NCI-H1417 (cell line): ENCODE results near the gene HAO2.

ENCODE experiments used
- DNase-seq, 3 experiments: peaks; one replicate each; lab custom pipeline; 2025; lab: John Stamatoyannopoulos, UW

HAO2 gene

DNA sequence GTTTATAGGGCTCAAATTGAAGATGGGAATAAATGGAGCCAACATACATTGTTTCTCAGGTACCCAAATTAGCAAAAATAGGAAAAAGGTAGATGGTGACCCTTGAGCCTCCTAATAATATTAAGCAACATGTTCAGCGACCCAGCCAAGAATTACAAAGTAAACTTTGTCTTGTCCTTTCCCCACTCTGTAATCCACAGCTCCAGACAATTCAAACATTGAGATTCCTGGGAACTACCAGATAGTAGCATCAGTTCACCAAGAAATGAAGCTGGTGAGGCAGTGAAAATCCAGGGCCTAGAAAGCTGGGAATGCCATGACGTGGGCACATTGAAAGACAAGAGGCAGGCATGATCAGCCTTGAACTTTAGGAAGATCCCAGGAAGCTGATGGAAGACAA lies 11.7 kb downstream of the HAO2 start:
- DNase-seq = no peak

DNA sequence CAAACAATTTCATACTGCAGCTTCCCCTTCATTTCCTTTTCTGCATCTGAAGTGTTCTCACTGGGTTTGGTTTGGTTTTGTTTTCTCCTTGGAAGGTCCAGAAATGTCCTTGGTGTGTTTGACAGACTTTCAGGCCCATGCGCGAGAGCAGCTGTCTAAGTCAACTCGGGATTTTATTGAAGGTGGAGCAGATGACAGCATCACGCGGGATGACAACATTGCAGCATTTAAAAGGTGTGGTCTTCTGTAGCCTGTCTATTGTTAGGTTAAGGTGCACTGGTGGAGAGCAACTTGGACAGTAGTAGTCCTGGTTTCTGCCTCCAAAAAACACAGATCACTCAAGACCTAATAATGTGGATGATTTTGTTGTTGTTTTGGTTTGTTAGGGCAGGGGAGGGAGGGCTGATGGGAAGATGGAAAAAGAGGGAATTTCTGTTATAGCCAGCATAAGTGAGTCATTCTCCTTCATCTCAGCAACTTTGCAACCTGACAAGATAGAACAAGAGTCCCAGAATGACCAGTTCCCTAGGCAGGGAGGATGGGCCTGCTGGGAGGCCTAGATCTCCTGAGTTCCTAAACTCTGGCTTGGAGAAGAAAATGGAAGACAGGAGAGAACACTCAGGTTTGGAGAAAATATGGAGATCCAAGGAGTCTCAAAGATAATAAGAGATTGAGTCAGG lies 12.5 kb downstream of the HAO2 start:
- DNase-seq = no peak

DNA sequence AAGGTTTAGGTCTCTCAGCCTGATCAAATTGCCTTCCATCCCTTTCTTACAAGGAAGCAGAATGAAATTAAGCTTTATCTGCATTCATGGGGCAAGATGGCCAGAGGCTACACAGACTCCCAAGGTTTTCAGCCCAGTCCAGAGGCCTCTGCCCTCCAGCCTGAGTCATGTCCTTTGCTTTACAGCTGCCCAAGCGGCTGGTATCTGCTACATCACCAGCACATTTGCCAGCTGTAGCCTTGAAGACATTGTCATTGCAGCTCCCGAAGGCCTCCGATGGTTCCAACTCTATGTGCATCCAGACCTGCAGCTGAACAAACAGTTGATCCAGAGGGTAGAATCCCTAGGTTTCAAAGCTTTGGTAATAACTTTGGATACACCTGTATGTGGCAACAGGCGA lies 16.0 kb downstream of the HAO2 start:
- DNase-seq = no peak

DNA sequence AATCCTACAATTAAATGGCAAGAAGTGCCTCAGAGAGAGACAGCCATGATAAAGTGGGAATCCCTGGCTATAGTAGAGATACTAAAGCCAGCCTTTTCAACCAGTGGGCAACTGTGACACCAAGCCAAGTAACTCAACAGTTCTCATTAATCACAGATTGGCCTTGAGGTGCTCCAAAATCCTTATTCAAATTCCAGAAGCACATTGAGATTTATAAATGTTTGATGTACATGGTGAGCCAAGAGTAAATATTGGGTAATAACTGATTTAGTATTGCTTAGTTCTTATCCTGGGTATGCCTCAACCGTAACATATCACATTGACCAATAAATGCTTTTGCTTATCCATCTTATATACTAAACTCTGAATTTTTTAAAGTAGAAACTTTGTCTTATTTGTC lies 17.1 kb downstream of the HAO2 start:
- DNase-seq = no peak

DNA sequence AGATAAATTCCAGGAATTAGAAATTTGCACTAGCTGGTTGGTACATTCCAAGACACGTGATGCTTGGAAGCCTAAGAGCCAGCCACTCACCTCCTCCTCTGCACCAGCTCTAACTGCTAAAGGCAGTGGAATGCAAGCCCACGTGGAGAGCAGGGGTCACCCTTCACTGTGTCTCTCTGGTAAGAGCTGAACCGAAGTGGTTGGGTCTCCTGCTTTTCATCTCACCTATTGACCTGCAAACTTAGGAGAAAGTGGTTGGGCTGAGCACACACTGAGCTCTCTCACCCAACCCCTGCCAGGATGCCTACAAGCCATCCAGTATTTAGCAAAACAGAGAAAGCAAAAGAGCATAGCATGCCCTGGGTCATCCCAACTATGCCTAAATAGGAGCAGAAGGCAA lies 19.3 kb downstream of the HAO2 start:
- no peak for DNase-seq

DNA sequence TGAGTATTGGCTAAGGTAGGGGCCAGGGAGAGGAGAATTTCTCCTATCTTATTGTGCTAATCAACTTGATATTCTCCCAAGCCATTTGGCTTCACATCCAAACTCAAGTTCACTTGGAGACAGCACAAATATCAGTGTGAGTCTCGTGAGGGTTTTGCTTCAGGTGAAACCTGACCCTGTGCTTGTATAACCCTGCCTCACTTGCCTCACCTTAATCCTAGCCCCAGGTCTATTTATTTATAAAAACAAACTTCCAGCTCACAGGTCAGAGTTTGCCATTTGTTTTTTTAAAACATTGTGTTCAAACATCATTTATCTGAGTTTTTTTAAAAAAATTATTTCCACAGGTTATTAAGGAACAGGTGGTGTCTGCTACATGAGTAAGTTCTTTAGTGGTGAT lies 19.9 kb downstream of the HAO2 start:
- no peak for DNase-seq

DNA sequence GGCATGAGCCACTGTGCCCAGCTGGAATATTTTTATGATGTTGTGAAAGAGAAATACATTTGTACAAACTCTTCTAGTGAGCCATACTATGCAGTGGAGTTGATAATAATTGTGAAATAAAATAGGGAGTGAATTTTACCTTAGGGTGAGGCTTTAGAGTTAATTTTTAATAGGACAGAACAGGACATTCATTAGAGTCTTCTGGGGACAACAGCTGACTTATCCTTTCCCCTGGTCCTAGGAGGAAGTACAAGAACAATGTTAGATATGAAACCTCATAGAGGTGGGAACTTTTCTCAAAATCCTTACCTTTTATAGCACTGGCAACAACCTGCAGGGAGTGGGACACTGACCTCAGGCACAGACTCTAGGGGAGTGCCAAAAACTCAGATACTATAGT lies 21.9 kb downstream of the HAO2 start:
- no peak for DNase-seq

DNA sequence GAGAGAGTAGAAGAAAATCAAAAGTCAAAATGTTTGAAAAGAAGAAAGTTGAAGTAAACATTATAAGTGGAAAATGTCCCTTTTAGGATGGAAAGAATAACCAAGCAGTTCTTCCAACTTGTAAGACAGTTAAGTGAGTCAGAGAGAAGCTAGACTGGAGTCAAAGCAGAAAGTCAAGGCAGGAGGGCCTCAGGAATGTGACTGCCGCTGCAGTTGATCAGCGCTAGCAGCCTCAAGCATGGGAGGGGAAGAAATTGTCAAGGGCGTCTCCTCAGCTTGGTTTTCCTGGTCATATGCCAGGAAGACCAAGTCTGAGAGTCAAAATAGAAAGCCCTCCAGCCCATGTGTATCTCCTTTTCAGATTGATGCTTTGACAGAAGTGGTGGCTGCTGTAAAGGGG lies 23.2 kb downstream of the HAO2 start:
- no peak for DNase-seq

DNA sequence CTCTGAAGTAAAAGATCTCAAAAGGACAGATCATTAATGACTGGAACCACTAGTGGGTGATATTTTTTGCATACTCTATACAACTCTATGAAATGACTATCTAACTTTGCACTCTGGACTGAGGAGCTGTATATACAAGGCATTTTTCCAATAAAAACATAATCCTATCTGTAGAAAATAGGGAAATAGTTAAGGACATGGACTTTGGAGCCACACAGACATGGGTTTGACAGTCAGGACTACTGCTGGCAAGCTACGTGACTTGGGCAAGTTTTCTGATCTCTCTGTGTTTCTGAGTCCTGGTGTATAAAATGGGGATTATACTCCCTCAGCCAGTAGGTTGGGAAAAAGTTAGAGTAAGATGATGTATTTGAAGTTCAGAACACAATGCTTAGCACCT lies 25.5 kb downstream of the HAO2 start:
- no peak for DNase-seq

DNA sequence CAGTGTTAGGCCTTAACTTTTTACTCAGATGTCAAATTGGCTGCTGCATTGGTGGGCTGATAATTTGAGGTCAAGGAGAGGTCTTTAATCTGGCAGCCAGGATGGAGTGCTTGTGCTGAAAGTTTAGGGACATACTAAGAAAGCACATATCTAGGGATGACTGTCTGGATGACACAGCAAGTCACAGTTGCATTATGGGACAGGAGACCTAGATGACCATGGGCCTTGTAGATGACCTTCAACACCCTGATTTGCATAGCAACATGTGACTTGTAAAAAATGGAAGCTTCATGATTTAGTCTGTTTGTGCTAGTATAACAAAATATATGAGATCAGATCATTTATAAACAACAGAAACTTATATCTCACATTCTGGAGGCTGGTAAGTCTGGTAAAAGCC lies 28.4 kb downstream of the HAO2 start:
- no peak for DNase-seq

DNA sequence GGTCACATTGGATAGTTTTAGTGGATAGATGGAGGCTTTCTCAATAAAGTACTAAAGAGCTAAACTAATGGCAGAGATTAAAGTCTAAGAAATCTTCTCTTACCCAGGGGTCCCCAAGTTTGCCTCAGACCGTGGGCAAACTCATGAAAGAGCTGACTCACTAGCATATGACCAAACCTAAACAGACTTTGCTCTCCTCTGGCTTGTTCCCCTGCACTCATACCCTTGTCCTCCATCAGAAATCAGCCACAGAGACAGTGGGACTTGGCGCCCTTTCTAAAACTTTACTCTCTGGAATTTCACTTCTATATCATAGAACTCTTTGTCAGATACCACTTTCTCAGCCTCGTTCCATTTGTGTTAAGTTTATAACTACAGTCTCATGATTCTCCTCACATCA lies 29.4 kb downstream of the HAO2 start:
- no peak for DNase-seq

DNA sequence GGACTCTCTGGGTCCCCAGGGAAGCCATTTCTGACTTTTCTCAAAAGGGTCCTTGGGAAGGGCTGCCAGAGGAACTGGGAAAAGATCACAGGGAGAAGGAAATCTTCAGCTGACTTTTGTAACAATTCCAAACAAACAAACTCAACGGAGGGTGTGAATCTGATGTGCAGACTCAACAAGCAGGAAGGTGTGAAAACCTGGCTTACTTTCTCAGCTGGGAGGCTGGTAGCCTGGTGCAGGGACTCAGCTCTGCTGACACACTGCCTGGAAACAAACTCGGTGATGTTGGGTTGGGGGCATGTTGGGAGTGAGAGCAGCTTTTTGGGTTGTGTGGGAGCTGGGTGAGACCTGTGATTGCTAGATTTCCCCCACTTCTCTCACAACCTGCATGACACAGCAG lies 36.2 kb downstream of the HAO2 start:
- DNase-seq = no peak

DNA sequence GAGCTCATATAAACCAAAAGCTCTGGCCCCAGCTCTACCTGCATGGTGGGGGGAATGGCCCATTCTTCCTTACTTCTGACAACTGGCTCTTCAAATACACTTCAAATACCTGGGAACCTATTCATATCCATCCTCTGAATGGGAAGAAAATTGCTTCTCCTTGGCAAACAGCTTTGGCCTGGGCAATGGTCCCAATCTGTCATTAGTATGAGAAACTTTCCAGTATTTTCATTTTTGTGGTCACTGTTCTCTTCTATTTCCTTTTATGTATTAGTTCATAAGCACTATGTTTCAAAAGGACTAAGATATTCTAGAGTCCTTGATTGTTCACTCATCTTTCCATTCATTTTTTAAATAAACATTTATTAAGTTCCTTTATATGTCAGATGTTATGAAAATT lies 41.1 kb downstream of the HAO2 start:
- no peak for DNase-seq

DNA sequence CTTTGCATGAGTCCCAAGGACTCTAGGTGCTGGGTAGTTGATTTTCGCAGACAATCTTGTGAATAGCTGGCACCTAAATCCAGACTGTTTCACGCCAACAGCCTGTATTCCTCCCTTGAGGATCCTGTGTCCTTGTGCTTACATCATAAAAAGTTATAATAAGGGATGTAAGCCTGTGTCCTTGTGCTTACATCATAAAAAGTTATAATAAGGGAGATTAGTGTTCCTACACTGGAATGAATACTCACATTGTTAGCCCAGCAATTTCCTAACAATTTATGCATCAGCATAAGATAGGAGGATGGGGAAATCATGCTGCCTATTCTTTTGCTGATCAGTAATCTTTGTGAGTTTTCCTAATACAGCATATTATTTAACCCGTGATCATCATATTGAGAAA lies 42.4 kb downstream of the HAO2 start:
- no peak for DNase-seq

DNA sequence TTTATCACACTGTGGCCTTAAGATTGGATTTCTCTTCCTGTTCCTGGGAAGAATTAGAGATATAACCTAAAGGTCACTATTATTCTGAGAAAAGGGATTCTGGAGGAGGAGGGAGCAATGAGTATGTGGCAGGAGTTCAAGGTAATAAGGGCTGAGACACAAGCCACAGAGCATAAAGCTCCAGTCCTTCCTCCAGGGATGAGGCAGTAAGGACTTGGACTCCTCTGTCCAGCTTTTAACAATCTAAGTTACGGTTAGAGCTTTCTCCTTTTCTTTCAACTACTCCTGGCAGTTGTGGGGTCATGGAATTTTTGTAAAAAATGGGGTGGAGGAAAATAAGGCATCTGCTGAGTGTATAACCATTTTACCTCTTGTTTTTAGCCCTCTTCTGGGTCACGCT lies 46.4 kb downstream of the HAO2 start, which contains the start of gene HSD3B2:
Gene HSD3B2, plus strand, starts transcription at position 201 of the 400 bp plus-strand sequence. CDS start 270 bp downstream, outside the sequence.
- no peak for DNase-seq

DNA sequence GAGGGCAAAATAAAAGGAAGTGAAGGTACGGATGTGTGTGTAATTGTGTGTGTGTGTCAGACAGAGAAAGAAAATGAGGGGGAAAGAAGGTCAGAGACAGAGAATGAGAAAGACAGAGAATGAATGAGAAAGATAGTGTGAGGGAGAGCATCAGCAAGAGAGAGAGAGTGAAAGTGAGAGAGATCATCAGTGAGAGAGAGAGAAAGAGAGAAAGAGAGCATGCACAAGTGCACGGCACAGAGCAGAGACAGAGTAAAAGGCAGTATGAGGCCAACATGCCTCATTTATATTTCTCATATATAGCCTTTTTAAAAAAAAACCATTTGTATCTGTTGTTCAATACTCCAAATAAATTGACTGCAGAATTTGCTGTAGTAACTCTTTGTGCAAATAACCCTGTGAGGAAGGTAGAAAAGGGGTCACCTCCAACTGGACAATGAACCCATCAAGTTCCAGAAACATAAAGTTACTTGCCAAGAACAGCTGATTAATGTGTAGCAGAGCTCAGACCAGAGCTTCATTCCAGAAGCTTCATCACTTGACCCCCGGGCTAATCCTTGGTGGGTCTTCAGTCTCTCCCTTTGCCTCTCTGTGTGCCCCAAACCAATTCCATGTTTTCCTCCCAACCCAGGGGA lies 47.5 kb downstream of the HAO2 start:
- DNase-seq = no peak

DNA sequence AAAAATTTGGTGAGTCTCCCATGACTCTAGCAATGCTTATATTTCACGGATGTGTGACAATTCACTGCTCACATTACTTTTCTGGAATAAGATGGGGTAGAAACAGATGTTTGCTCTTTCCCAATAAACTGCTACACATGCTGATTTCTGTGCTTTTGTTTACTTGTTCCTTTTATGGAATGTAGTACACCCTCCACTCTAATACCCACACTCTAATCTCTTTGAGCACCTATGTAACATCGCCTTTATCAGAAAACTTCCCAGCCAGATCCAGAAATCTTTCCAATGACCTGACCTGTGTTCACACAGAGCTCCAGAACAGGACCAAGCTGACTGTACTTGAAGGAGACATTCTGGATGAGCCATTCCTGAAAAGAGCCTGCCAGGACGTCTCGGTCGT lies 50.5 kb downstream of the HAO2 start:
- DNase-seq = no peak

DNA sequence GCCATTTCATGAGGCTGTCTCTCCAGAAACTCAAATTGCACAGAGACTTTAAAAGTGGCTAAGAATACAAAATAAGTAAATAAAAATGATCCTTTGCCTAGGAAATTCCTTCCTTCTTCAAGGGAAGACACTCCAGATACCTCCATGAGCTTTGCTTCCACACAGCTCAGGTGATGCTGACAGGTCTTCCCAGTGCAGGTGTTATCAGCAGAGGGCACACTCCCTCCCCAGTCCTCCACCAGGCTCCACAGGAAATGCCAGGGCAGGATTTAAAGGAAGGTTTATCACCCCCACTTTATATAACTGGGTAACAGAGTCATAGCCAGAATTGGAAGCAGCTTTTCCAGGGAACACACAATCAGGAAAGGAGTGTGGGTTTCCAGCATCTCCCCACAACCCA lies 52.1 kb downstream of the HAO2 start:
- no peak for DNase-seq

DNA sequence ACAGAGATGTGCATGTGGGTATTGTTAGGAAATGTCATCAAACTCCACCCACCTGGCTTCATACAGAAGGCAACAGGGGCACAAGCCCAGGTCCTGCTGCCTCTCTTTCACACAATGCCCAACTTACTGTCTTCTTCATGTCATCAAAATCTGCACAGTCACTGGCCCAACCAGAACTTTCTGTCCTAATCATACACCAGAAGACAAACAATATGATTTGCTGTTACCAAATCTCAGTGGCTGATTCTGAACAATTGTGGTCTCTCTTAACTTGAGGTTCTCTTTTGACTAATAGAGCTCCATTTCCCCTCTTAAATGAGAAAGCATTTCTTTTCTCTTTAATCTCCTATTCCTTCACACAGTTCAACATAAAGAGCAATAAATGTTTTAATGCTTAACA lies 54.0 kb downstream of the HAO2 start:
- DNase-seq = no peak

DNA sequence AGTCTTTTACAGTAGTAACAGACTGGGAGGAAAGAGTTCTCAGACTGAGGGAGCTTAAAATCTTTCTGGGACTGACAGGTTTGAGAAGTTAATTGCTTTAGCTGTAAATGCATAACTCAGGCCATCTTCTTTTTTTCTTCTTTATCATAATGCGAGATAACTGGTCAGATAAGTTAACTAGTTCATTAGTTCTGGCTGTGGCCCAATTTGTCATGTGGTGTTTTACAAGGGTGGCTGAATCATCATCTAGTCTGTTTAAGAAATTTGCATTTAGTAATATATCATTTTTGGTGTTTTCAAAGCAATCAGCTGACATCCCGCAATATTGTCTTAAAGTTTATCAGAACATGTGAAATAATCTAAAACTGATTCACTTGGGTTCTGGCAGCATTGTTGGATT lies 60.4 kb downstream of the HAO2 start:
- DNase-seq = no peak

DNA sequence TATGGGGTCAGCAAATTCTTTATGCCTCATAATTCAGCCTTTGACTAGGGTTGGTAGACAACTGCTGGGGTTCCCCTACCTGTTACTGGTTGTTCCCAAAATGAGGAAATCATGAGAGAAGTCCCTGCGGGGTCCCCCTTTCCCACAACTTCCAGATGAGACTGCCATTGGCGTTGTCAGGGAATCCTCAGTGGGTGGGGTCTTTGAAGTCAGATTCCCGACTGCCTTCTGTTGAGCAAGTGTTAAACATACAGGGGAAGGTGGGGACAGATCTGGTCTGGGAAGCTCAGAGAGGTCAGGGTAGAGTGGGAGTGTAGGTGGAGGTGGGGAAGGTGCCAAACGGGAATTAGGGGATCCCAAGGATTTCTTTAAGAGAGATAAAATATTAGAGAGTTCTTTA lies 61.1 kb downstream of the HAO2 start:
- no peak for DNase-seq

DNA sequence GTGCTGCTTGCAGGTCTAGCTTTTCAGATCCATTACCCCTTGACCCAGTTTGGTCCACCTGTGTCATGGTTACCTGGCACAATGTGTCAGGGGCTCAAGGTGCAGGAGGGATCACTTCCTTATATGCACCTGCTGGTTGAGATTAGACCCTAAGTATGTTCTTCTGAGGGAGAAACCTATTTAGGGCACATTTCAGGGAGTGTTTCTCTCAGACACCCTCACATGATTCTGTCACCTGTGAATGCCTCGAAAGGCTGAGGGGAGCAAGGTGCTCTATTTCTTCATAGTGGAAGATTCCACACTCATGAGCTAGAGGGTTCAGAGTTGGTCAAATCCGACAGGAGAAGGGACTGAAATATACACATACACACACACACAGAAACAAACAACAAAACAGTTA lies 61.9 kb downstream of the HAO2 start:
- DNase-seq = no peak

DNA sequence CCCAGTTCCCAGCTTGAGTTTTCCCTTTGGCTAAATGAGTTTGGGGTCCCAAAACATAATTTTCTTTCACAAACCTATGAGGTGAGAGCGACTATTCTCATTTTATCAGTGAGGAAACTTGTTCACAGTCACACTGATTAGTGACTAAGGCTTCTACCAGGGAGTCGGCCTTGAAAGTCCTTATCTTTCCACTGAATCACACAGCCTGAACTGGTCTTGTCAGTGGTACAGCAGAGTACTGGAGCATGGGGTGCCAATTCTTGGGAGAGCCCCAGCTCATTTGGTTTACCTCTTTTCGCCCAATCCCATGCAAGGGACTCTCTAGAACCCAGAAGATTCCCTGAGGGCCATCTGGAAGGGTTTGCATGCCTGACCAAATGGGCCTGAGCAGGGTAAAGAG lies 63.3 kb downstream of the HAO2 start:
- no peak for DNase-seq

DNA sequence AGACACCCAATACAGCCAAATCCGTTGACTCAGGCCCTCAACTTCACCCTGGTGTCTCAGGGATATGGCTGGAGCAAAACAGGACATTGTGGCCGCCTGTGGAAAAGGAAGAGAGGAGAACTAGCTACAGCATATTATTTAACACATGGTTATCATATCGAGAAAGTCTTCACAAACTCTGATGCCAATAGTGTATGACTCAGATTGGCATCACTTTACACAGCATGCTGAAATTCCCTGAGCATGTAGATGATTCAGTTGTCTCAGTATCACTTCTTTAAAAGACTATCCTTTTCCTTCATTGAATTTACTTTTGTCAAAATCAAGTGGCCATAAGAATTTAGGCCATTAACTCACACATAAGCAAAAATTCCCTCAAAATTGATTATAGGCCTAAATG lies 66.5 kb downstream of the HAO2 start:
- no peak for DNase-seq
